ENCODE results near the gene DRC7. TPM values are rescaled to one million over a fixed set of nuclear protein-coding genes. Genes with fewer than 3 reads are reported as not detected.

DRC7 gene
- total RNA-seq, 1 experiment from 2014 or later: 0.72 TPM

DNA sequence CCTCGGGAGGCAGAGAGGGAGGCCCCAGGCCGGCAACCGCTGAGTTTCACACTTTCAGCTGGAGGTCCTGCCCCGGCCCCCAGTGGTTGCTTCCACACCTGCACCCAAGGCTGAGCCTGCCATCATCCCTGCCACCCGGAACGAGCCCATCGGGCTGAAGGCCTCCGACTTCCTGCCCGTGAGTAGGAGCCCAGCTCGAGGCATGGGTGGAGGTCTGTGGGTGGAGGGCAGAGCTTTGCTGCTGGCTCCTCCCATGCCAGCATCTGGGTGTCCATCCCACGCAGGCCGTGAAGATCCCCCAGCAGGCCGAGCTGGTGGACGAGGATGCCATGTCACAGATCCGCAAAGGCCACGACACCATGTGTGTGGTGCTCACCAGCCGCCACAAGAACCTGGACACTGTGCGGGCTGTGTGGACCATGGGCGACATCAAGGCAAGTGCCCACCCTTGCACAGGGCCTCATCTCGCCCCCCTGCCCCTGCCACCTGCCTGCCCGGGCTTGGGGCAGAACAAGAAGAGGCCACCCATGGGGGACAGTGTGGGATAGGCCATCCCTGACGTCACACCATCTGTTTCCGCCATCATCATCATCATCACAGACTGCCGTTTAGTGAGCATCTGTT is 60.6 kb downstream of the DRC7 start:
- Histone ChIP-seq H2AK5ac (ENCODE audit: insufficient read length, low read length) (no peak overlapping the region), H4K8ac (replicated peaks; ENCODE audit: insufficient read length, low read depth, low read length) (no peak overlapping the region), H2BK5ac (ENCODE audit: insufficient read length, low read length) (no peak overlapping the region), H3T11ph (ENCODE audit: low read length) (no peak overlapping the region), H4K5ac (ENCODE audit: insufficient read length, low read depth, low read length) (no peak overlapping the region), H3K4me1 (ENCODE audit: insufficient read depth, low read length) (no peaks in the 10 kb centered on the region; the same call in 1 of the 2 replicates), H2BK15ac (ENCODE audit: low read depth, low read length) (no peak overlapping the region), H3K56ac (ENCODE audit: insufficient read length, low read depth, low read length) (no peak overlapping the region), H4K20me1 (ENCODE audit: control insufficient read depth, insufficient read depth, insufficient read length) (no peaks in the 10 kb centered on the region), H3K9me3 (ENCODE audit: control insufficient read depth, low read depth, low read length) (no peaks in the 10 kb centered on the region), H3K27ac (ENCODE audit: insufficient read length, low read depth, low read length) (no peak overlapping the region), H3K18ac (ENCODE audit: insufficient read length, low read depth, low read length) (no peak overlapping the region), H4K91ac (ENCODE audit: insufficient read length, low read depth, low read length) (no peak overlapping the region), H3K23ac (ENCODE audit: insufficient read length, low read depth, low read length) (no peak overlapping the region), H3K27me3 (ENCODE audit: insufficient read depth, low read length) (no peaks in the 10 kb centered on the region), H3K79me2 (ENCODE audit: insufficient read depth, low read length) (no peaks in the 10 kb centered on the region), H3K4ac (ENCODE audit: low read depth, low read length) (no peak overlapping the region), H2BK12ac (ENCODE audit: insufficient read length, low read depth, low read length) (no peak overlapping the region), H3K9ac (ENCODE audit: extremely low read depth, insufficient read length, low read length) (no peak overlapping the region), H3K4me2 (ENCODE audit: insufficient read depth, insufficient read length, low read length) (no peak overlapping the region), H2BK20ac (ENCODE audit: low read depth, low read length, poor library complexity, severe bottlenecking) (no peak overlapping the region), H3K23me2 (ENCODE audit: insufficient read length, low read depth, low read length, poor library complexity, severe bottlenecking) (no peaks in the 10 kb centered on the region), H3K14ac (ENCODE audit: insufficient read depth, low read length) (no peak overlapping the region), H3K79me1 (ENCODE audit: insufficient read depth, low read depth, low read length, poor library complexity, severe bottlenecking) (no peaks in the 10 kb centered on the region), H2BK120ac (ENCODE audit: low read depth, low read length, poor library complexity, severe bottlenecking) (no peak overlapping the region), H2AFZ (ENCODE audit: low read length) (no peak overlapping the region)
- H3K27ac Mint-ChIP-seq: peak overlapping the region in 1 of 3 experiments; percentile 20; a peak in 1 of 7 replicates
- H3K9me3 Mint-ChIP-seq: no peaks in the 10 kb centered on the region
- no CpG with 5 or more reads among the region's 24 CpGs for WGBS (ENCODE audit: extremely low coverage, insufficient read length, low lambda C conversion rate)
- TF ChIP-seq, protein P1, sequence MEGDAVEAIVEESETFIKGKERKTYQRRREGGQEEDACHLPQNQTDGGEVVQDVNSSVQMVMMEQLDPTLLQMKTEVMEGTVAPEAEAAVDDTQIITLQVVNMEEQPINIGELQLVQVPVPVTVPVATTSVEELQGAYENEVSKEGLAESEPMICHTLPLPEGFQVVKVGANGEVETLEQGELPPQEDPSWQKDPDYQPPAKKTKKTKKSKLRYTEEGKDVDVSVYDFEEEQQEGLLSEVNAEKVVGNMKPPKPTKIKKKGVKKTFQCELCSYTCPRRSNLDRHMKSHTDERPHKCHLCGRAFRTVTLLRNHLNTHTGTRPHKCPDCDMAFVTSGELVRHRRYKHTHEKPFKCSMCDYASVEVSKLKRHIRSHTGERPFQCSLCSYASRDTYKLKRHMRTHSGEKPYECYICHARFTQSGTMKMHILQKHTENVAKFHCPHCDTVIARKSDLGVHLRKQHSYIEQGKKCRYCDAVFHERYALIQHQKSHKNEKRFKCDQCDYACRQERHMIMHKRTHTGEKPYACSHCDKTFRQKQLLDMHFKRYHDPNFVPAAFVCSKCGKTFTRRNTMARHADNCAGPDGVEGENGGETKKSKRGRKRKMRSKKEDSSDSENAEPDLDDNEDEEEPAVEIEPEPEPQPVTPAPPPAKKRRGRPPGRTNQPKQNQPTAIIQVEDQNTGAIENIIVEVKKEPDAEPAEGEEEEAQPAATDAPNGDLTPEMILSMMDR (conservative IDR thresholded peaks at IDR 0.05): peak; percentile 31; the same call in 2 of the 3 replicates
- H3K4me3 Mint-ChIP-seq: no peak overlapping the region
- peaks cover 4 to 33% (median 25%) of the 10 kb centered on the region in 3 experiments; a peak in 6 of 7 replicates for H3K36me3 Mint-ChIP-seq (ENCODE audit: insufficient read depth in 1 of 3, low read depth in 3 of 3)
- no peaks in the 10 kb centered on the region for H3K27me3 Mint-ChIP-seq (ENCODE audit: low read depth)
- H3K4me1 Mint-ChIP-seq: peaks cover 5 to 8% of the 10 kb centered on the region in 2 experiments
- DNase-seq: no peak
